ENCODE measurements around the gene RALA.
"Not testable (repeated sequence)": the region's sequence is repeated elsewhere in the genome, so short reads cannot be mapped to it uniquely, and the experiment has no call there.

RALA gene

DNA sequence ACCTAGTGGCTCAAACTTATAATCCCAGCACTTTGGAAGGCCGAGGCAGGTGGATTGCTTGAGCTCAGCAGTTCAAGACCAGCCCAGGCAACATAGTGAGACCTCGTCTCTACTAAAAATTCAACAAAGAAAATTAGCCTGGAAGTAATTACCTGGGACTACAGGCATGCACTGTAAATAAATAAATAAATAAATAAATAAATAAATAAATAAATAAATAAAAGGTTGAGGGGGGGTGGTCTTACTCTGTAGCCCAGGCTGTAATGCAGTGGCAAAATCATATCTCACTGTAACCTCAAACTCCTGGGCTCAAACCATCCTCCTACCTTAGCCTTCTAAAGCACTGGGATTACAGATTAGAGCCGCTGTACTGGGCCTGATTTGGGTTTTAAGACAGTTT lies 50.5 kb downstream of the RALA start:
- H3K27ac ChIP-seq: no peak overlapping the region
- TF ChIP-seq, protein P1, sequence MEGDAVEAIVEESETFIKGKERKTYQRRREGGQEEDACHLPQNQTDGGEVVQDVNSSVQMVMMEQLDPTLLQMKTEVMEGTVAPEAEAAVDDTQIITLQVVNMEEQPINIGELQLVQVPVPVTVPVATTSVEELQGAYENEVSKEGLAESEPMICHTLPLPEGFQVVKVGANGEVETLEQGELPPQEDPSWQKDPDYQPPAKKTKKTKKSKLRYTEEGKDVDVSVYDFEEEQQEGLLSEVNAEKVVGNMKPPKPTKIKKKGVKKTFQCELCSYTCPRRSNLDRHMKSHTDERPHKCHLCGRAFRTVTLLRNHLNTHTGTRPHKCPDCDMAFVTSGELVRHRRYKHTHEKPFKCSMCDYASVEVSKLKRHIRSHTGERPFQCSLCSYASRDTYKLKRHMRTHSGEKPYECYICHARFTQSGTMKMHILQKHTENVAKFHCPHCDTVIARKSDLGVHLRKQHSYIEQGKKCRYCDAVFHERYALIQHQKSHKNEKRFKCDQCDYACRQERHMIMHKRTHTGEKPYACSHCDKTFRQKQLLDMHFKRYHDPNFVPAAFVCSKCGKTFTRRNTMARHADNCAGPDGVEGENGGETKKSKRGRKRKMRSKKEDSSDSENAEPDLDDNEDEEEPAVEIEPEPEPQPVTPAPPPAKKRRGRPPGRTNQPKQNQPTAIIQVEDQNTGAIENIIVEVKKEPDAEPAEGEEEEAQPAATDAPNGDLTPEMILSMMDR (IDR thresholded peaks at IDR 0.05): no peak
- no peak for TF ChIP-seq ZFX (IDR thresholded peaks at IDR 0.05; ENCODE audit: borderline replicate concordance)

DNA sequence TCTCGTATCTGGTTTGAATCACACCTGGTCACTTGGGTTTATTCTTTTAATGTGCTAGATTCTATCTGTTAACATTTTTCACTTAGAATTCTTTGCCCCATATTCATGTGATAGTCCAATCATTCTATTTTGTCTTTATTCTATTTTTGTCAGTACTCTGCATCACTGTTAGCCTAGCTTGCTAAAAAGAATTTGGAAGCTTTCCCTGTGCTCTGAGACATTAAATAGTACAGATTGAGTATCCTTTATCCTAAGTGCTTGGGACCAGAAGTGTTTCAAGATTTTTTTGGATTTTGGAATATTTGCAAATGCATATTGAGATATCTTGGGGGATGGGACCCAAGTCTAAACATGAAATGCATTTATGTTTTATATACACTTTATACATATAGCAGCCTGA lies 51.0 kb downstream of the RALA start:
- TF ChIP-seq, protein P1 (IDR thresholded peaks at IDR 0.05): no peak
- no peak for TF ChIP-seq ZFX (IDR thresholded peaks at IDR 0.05; ENCODE audit: borderline replicate concordance)
- H3K27ac ChIP-seq: no peak overlapping the region

DNA sequence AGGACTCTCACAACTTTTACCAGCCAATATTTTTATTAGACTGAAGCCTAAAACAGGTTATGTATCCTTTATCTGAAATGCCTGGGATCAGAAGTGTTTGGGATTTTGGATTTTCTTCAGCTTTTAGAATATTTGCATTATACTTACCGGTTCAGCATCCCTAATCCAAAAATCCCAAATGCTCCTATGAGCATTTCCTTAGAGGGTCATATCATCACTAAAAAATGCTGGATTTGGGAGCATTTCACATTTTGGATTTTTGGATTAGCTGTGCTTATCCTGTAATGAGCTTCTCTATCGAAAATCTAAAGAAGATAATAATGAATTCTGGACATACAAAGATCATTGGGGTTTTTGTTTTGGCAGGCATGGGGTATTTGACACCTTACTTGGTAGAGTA lies 53.0 kb downstream of the RALA start:
- no peak overlapping the region for H3K27ac ChIP-seq

DNA sequence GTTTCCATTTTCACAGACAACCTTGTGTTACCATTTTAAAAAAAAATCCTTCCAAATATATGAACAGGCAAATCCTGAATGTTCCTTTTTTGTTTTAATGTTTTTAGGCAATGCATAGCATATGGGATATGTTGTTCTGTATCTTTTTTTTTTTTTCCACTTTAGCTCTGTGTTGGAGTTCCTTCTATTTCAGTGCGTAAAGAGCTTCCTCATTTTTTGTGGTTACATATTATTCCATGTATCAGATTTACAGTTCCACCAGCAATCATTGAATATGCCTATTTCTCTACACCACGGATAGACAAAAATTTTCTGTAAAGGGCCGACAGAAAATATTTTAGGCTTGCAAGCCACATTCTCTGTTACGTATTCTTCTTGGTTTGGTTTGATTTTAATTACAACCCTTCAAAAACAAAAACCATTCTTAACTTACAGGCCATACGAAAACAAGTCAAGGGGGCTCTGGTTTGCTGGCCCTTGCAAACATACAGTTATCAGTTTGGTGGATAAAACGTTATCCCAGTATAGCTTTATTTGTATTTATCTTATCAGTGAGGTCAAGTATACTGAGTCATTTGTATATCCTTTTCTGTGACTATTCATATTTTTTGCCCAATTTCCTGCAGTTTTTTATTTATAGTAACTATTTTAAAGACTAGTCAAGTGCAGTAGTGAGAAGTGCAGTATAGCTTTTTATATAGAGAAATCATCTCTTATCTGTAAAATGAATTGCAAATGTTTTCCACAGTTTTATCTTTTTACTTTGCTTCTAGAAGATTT lies 55.7 kb downstream of the RALA start:
- no peak for TF ChIP-seq ZFX (IDR thresholded peaks at IDR 0.05; ENCODE audit: borderline replicate concordance)
- TF ChIP-seq, protein P1 (IDR thresholded peaks at IDR 0.05): no peak
- H3K27ac ChIP-seq: no peak overlapping the region

More for the DNA sequence above, 53.0 kb downstream of the RALA start:
- TF ChIP-seq, protein P1 (IDR thresholded peaks at IDR 0.05): no peak
- TF ChIP-seq ZFX (IDR thresholded peaks at IDR 0.05; ENCODE audit: borderline replicate concordance): no peak

DNA sequence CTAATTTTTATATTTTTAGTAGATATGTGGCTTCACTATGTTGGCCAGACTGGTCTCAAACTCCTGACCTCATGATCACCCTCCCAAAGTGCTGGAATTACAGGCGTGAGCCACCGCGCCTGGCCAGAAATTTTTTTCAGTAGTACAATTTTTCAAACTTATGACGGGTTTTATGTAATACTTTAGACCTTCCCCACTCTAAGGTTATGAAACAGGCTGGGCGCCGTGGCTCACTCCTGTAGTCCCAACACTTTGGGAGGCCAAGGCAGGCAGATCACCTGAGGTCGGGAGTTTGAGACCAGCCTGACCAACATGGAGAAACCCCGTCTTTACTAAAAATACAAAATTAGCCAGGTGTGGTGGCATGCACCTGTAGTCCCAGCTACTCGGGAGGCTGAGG lies 56.5 kb downstream of the RALA start:
- H3K27ac ChIP-seq: not testable (repeated sequence)

DNA sequence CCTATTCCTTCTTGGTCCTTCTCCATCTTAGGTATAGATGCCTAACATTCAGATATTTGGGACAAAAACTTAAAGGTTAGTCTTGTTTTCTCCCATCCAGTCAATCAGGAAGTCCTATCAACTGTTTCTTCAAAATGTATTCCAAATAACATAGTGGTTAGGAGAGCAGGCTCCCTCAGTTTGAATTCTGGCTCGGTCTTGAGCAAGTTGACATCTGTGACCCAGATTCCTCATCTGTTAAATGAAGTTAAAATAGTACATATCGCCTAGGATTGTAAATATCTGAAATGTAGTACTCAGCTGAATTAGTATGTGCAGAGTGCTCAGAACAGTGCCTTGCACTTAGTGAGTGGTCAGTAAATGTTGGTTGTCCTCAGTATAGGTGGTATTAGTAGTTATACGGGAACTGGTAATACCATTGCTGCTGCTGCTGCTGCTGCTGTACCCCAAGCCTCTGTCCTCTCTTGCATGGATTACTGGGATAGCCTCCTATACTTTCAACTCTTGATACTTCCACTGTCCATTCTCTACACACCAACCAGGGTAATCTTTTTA lies 58.6 kb downstream of the RALA start:
- no peak for TF ChIP-seq ZFX (IDR thresholded peaks at IDR 0.05; ENCODE audit: borderline replicate concordance)
- TF ChIP-seq, protein P1 (IDR thresholded peaks at IDR 0.05): no peak
- no peak overlapping the region for H3K27ac ChIP-seq

DNA sequence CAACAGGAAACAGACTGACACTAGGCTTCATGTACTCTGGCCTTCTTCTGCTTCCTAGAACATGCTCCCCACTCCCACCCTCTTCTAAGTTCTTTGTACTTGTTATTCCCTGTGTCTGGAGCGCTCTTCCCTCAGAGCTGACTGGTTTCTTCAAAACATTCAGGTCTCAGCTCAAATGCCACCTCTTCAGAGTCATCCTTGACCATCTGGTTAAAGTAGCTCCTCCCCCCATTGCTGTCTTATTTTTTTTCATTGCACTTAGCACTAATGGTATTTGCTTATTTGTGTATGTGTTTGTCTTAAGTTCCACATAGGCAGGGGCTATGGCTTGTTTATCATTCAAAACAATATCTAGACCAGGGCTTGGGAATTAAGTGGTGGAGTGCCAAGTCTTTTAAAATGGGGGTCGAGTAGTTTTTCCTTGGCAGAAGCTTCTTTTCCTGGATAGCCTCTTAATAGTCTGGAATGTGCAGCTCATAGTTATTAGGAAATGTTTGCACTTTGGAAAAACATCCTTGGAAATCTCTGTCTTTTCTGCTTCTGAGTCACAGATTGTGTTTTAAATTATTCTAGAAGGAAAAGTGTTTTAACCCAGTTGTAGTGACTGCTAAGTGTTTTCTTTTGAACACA lies 60.0 kb downstream of the RALA start:
- TF ChIP-seq, protein P1 (IDR thresholded peaks at IDR 0.05): no peak
- no peak for TF ChIP-seq ZFX (IDR thresholded peaks at IDR 0.05; ENCODE audit: borderline replicate concordance)
- H3K27ac ChIP-seq: no peak overlapping the region

Measured in 22Rv1 (cell line).